ENCODE data around the gene ACOXL.

GRCh38 chr2:110843959-110844510, 111.7 kb downstream of the ACOXL start:
- TF ChIP-seq, protein P1, sequence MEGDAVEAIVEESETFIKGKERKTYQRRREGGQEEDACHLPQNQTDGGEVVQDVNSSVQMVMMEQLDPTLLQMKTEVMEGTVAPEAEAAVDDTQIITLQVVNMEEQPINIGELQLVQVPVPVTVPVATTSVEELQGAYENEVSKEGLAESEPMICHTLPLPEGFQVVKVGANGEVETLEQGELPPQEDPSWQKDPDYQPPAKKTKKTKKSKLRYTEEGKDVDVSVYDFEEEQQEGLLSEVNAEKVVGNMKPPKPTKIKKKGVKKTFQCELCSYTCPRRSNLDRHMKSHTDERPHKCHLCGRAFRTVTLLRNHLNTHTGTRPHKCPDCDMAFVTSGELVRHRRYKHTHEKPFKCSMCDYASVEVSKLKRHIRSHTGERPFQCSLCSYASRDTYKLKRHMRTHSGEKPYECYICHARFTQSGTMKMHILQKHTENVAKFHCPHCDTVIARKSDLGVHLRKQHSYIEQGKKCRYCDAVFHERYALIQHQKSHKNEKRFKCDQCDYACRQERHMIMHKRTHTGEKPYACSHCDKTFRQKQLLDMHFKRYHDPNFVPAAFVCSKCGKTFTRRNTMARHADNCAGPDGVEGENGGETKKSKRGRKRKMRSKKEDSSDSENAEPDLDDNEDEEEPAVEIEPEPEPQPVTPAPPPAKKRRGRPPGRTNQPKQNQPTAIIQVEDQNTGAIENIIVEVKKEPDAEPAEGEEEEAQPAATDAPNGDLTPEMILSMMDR (IDR thresholded peaks at IDR 0.05), result no peak
- no peak for TF ChIP-seq POLR2A (IDR thresholded peaks at IDR 0.05)

All from testis (tissue), 2 donors.